Naive thymus-derived CD8-positive, alpha-beta T cell (primary cell): ENCODE measurements around the gene UBE2I. TPM values are rescaled to one million over a fixed set of nuclear protein-coding genes. Genes with fewer than 3 reads are reported as not detected.

Experiments used
- ATAC-seq, 2 donors: fragments of 150-1000 bp; cut with Tn5 transposase in 1 of 2; sonication (Bioruptor Pico), chemical (Tn5 transposase) in 1 of 2; 1 replicate in 1 of 2; 2 replicates in 1 of 2; pipeline ENCODE4 v1.10.0; 2021; ENCODE audit warnings: mild to moderate bottlenecking in 2 of 2, moderate library complexity in 2 of 2
- POLR2A ChIA-PET: fragments of 350-600 bp; sonication (Branson Sonifier 250); formaldehyde crosslinking; loops from one replicate; lab custom pipeline; 2021; ENCODE audit warnings: antibody characterized with exemption; lab: Charles Lee
- DNase-seq, 10 donors: peaks; one replicate each; pipeline versions ENCODE4 v3.0.0 to v3.0.0-alpha.2; 2020 to 2022
- H3K27ac Mint-ChIP-seq, 10 donors: one replicate each; pipeline ENCODE4 v1.8.0; 2020 to 2022; ENCODE audit warnings: mild to moderate bottlenecking in 10 of 10, mixed read lengths in 10 of 10, moderate library complexity in 4 of 10, inconsistent platforms in 1 of 10
- H3K27me3 Mint-ChIP-seq, 5 donors: one replicate each; pipeline ENCODE4 v1.8.0; 2021 to 2022; ENCODE audit warnings: mixed read lengths in 5 of 5
- H3K36me3 Mint-ChIP-seq, 3 donors: one replicate each; pipeline ENCODE4 v1.8.0; 2020 to 2022; ENCODE audit warnings: mixed read lengths in 3 of 3, mild to moderate bottlenecking in 2 of 3, inconsistent platforms in 1 of 3
- H3K4me1 Mint-ChIP-seq, 4 donors: one replicate each; pipeline ENCODE4 v1.8.0; 2021 to 2022; ENCODE audit warnings: mixed read lengths in 4 of 4
- H3K4me3 Mint-ChIP-seq, 10 donors: one replicate each; pipeline ENCODE4 v1.8.0; 2020 to 2022; ENCODE audit warnings: mild to moderate bottlenecking in 10 of 10, mixed read lengths in 10 of 10, moderate library complexity in 6 of 10, inconsistent platforms in 1 of 10
- H3K9me3 Mint-ChIP-seq, 9 donors: one replicate each; pipeline ENCODE4 v1.8.0; 2020 to 2022; ENCODE audit warnings: mixed read lengths in 9 of 9, mild to moderate bottlenecking in 3 of 9, inconsistent platforms in 1 of 9, moderate library complexity in 1 of 9
- polyA plus RNA-seq, 3 donors: library from polyadenylated mRNA; unstranded; fragments of 300-500 nt; fragmentation: Illumina TruSeq; gene quantifications; one replicate each; pipeline ENCODE4 v1.2.3, GENCODE V29; 2021
- total RNA-seq, 8 experiments: library from RNA in 2 of 8; stranded (reverse) in 2 of 8; gene quantifications; one replicate each; pipeline ENCODE4 v1.2.3 and lab custom pipeline; 2021 to 2026

The UBE2I gene
- total and polyA plus RNA-seq, 5 experiments from 2014 or later, result 87.5 to 250 (median 89.6) TPM

DNA sequence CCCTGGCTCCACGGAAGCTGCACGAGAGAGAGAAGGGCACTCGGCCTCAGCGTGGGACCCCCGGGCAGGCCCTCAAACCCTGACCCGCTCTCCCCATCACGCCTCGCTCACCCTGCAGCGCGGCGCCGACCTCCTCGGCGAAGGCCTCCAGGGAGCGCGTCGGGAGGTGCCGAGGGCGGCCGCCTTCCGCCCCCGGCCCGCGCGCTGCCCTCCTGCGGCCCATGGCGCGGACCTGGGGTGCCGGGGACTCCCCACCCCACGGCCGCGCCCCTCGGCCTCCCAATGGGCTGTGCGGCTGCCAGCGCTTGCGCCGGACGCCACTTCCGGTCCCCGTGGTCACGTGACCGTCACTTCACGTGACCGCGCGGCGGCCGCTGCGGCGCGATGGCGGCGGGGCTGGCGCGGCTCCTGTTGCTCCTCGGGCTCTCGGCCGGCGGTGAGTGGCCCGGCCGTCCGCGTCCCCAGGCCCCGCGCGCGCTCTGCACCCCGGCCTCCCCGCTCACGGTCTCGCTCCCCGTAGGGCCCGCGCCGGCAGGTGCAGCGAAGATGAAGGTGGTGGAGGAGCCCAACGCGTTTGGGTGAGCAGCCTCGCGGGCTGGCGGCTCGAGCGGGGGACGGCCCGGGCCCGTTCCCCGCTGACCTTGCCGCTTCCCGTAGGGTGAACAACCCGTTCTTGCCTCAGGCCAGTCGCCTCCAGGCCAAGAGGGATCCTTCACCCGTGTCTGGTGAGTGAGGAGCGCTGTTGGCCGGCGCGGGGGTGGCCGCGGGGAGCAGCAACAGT, 42.3 kb downstream of the UBE2I start, which contains the start of the genes GNPTG and TSR3:
Gene GNPTG (plus strand): TSS at position 350 of the 781 bp plus-strand sequence. CDS start 35 bp downstream, at position 385.
Gene TSR3 (minus strand): TSS at position 297 of the 781 bp plus-strand sequence. CDS start 74 bp downstream, at position 223.
- ATAC-seq (peak; percentile 85 to 89), DNase-seq (peak; percentile 75 to 92 (median 86))
- H3K9me3 Mint-ChIP-seq, result peaks cover 0 to 2% (median 0%) of the 10 kb centered on the region in 9 donors
- H3K27ac Mint-ChIP-seq, result peak within 1 kb of the TSS; percentile 74 to 90 (median 82)
- peaks cover 16 to 44% (median 37%) of the 10 kb centered on the region in 4 donors for H3K4me1 Mint-ChIP-seq
- H3K36me3 Mint-ChIP-seq, result peaks cover 0 to 11% (median 0%) of the 10 kb centered on the region in 3 donors
- peak within 1 kb of the TSS; percentile 73 to 91 (median 86) for H3K4me3 Mint-ChIP-seq
- POLR2A ChIA-PET, result interaction anchor here (0.7 to 1.2 kb wide), 5 partner anchors 9 to 46 kb away, joined by 3 to 11 read pairs (median 3); partner anchors contain the start of gene UBE2I
- no peaks in the 10 kb centered on the region for H3K27me3 Mint-ChIP-seq

DNA sequence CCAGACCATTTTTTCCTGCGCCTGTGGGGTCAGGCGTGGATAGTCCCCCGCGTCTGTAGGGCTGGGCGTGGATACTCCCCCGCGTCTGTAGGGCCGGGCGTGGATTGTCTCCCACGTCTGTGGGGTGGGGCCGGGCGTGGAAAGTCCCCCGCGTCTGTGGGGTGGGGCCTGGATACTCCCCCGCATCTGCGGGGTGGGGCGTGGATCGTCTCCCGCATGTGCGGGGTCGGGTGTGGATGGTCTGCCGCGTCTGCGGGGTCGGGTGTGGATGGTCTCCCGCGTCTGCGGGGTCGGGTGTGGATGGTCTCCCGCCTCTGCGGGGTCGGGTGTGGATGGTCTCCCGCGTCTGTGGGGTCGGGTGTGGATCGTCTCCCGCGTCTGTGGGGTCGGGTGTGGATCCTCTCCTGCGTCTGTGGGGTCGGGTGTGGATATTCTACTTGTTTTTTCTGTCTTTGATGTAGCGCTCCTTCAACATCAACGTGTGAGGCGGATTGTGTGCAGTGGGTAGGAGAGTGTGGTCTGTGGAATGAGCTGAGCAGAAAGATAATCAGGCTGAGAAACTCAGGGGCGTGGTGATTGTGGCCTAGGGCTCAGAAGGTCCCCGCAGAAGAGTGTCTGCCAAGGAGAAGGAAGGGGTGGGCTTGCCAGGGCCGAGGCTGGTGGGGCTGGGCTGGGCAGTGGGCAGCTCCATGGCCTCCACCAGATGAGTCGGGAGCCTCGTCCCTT, 45.5 kb downstream of the UBE2I start:
- H3K27ac Mint-ChIP-seq, result peak overlapping the region in 5 of 10 donors; percentile 22 to 84 (median 73)
- peaks cover 0 to 12% (median 0%) of the 10 kb centered on the region in 3 donors for H3K36me3 Mint-ChIP-seq
- DNase-seq (no peak), ATAC-seq (no peak)
- POLR2A ChIA-PET, result interaction anchor here (0.8 to 0.9 kb wide), 2 partner anchors 25 to 36 kb away, joined by 4 read pairs; no protein-coding TSS in a partner anchor
- peaks cover 0 to 2% (median 0%) of the 10 kb centered on the region in 9 donors for H3K9me3 Mint-ChIP-seq
- peak overlapping the region in 4 of 10 donors; percentile 26 to 68 (median 36) for H3K4me3 Mint-ChIP-seq
- H3K27me3 Mint-ChIP-seq, result no peaks in the 10 kb centered on the region
- H3K4me1 Mint-ChIP-seq, result peaks cover 18 to 49% (median 39%) of the 10 kb centered on the region in 4 donors

DNA sequence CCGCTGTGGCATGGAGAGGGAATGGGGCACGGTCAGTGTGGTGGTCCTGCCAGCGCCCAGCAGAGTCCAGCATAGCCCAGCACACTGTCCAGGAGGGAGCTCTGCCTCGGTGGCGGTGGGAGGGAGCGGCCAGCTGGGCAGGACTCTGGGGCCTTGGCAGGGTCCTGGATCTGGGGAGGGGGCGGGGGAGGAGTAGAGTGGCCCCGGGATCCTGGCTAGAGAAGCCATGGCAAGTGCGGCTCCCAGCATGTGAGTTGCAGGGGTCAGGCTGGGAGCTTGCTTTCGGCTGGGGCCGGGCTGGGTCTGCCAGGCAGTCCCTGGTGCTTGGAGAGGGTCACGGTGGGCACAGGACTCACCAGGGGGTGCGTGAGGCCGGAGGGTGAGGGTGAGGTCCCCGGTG, 46.2 kb downstream of the UBE2I start:
- Mint-ChIP-seq H3K36me3 (peaks cover 0 to 13% (median 0%) of the 10 kb centered on the region in 3 donors), H3K9me3 (peaks cover 0 to 2% (median 0%) of the 10 kb centered on the region in 9 donors), H3K27ac (peak overlapping the region in 1 of 10 donors; percentile 73), H3K27me3 (no peaks in the 10 kb centered on the region), H3K4me3 (peak overlapping the region in 2 of 10 donors; percentile 4 to 22), H3K4me1 (peaks cover 20 to 43% (median 36%) of the 10 kb centered on the region in 4 donors)
- DNase-seq (no peak), ATAC-seq (no peak)
- POLR2A ChIA-PET, result interaction anchor here (0.8 to 0.9 kb wide), 2 partner anchors 24 to 37 kb away, joined by 4 read pairs; no protein-coding TSS in a partner anchor

DNA sequence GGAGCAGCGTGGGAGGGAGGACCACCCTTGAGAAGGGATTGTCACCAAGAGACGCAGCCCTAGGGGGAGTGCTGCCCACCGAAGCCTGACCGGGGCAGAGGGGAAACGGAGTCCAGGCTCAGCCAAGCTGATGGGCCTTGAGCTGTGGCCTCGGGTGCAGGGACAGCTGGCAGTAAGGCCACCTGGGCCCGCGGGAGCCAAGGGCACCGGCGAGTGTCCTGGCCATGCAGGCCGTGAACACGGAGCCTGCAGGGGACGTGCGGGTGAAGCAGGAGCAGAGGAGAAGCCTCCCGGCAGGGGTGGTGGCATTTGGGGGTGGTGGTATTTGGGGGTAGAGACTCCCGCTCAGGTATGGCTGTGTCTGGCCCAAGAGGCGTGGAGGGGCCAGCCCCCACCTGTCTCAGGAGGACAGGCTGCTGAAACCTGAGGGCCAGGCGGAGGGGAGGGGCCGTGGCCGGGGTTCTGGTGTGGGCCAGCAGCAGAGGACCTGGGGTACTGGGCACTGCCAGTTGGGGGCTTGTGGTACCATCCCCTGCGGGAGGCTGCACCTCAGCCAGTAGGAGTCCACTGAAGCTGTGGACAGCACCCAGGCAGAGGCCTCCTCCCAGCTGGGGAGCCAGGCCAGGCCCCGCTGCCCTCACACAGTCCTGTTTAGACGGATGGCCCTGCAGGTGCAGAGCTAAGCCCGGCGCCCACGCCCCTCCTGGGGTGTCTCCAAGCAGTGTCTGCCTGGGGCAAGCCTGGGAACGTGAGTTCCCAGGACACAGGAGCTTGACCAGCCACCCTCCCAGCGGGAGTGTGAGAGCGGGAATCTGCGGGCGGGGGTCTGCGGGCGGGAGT, 46.8 kb downstream of the UBE2I start:
- Mint-ChIP-seq H3K27me3 (no peaks in the 10 kb centered on the region), H3K4me3 (peak overlapping the region in 1 of 10 donors; percentile 7), H3K27ac (peak overlapping the region in 1 of 10 donors; percentile 73), H3K36me3 (peaks cover 0 to 16% (median 0%) of the 10 kb centered on the region in 3 donors), H3K9me3 (peaks cover 0 to 2% (median 0%) of the 10 kb centered on the region in 9 donors), H3K4me1 (peaks cover 20 to 41% (median 31%) of the 10 kb centered on the region in 4 donors)
- ATAC-seq (no peak), DNase-seq (no peak)
- POLR2A ChIA-PET, result interaction anchor here (0.8 kb wide), 1 partner anchor 24 kb away, joined by 4 read pairs; no protein-coding TSS in a partner anchor

DNA sequence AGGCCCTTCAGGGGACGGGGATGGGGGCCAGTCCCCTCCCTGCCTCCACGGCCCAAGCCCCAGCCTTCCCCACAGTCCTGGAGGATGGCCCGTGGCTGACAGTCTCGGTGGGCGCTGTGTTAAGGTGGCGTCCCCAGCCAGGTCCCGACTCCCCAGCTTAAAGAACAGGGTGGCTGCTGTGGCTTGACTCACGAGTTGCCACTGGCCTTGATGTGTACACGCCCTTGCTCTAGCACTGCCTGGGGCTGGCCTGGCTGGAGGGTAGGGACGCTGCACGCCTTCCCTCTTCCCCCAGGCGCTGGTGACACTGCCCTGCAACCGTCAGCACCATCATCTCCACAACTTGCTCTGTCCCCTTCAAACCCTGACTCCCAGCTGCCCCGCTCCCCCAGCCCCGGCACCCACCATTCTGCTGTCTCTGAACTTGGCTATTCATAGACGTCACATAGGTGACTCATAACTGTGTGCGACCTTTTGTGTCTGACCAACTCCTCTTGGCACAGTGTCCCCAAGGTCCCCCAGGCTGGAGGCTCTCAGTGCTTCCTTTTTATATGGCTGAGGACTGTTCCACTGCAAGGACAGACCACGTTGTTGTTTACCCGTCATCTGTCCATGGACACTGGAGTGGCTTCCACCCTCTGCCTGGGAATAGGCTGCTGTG, 48.6 kb downstream of the UBE2I start:
- DNase-seq, result no peak
- Mint-ChIP-seq H3K27me3 (no peaks in the 10 kb centered on the region), H3K4me1 (peaks cover 15 to 29% (median 22%) of the 10 kb centered on the region in 4 donors), H3K27ac (peak overlapping the region in 3 of 10 donors; percentile 16 to 53 (median 40)), H3K36me3 (peaks cover 0 to 23% (median 0%) of the 10 kb centered on the region in 3 donors), H3K9me3 (no peaks in the 10 kb centered on the region), H3K4me3 (no peak overlapping the region)
- no peak for ATAC-seq
- POLR2A ChIA-PET, result no interaction called here

DNA sequence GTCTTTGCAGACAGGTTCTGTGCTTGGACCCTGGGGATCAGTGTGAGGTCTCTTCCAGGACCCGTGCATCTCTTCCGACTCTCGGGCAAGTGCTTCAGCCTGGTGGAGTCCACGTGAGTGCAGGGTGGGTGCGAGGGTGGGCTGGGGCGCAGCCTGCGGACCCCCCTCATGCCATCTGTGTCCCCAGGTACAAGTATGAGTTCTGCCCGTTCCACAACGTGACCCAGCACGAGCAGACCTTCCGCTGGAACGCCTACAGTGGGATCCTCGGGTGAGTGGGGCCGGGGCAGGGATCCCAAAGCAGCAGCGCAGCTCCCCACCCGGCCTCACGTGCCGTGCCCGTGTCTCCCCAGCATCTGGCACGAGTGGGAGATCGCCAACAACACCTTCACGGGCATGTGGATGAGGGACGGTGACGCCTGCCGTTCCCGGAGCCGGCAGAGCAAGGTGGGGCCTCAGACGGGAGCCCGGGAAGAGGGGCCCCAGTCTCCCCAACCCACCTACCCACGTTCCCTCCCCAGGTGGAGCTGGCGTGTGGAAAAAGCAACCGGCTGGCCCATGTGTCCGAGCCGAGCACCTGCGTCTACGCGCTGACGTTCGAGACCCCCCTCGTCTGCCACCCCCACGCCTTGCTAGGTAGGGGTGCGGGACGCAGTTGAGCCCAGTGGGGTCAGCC, 52.4 kb downstream of the UBE2I start:
- peaks cover 2 to 14% (median 5%) of the 10 kb centered on the region in 4 donors for H3K4me1 Mint-ChIP-seq
- H3K9me3 Mint-ChIP-seq, result no peaks in the 10 kb centered on the region
- ATAC-seq (no peak), DNase-seq (no peak)
- H3K27ac Mint-ChIP-seq, result no peak overlapping the region
- no peak overlapping the region for H3K4me3 Mint-ChIP-seq
- H3K36me3 Mint-ChIP-seq, result peaks cover 0 to 53% (median 3%) of the 10 kb centered on the region in 3 donors
- POLR2A ChIA-PET, result interaction anchor here (1.1 kb wide), 1 partner anchor 11 kb away, joined by 3 read pairs; no protein-coding TSS in a partner anchor
- H3K27me3 Mint-ChIP-seq, result no peaks in the 10 kb centered on the region

DNA sequence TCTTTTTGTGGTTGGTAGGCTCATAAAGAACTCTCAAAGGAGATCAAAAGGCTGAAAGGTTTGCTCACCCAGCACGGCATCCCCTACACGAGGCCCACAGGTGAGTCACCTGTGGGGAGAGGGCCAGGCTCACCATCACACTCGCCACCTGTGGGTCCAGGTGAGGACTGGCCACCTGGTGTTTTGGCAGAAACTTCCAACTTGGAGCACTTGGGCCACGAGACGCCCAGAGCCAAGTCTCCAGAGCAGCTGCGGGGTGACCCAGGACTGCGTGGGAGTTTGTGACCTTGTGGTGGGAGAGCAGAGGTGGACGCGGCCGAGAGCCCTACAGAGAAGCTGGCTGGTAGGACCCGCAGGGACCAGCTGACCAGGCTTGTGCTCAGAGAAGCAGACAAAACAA, 53.4 kb downstream of the UBE2I start:
- Mint-ChIP-seq H3K27me3 (no peaks in the 10 kb centered on the region), H3K27ac (peak overlapping the region in 1 of 10 donors; percentile 67), H3K36me3 (peaks cover 0 to 53% (median 3%) of the 10 kb centered on the region in 3 donors), H3K9me3 (no peaks in the 10 kb centered on the region), H3K4me1 (peaks cover 2 to 14% (median 5%) of the 10 kb centered on the region in 4 donors), H3K4me3 (no peak overlapping the region)
- ATAC-seq (no peak), DNase-seq (no peak)
- POLR2A ChIA-PET, result interaction anchor here (0.6 to 1.1 kb wide), 2 partner anchors 12 to 61 kb away, joined by 3 to 4 read pairs; no protein-coding TSS in a partner anchor

DNA sequence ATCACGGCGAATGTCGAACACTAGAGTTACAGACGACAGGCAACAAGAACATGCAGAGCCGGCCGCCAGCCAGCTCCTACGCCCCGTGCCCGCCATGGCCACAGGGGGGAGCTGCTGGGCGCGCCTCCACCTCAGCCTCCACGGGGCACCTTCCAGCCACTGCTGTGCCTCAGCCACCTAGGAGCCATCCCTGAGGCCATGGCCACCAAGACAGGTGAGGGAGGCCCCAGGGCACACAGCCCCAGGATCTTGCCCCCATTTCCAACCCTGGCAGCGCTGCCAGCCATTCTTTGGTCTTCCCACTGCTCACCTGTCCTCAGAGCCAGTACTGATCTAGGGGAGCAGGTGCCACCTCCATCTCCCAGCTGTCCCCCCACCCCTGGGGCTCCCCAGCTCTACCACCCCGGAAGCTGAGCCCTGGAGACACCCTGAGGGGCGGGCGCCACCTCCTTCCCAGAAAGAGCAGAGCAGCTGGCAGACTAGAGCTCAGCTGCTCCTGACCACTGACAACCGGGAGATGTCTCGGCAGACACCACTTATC, 54.1 kb downstream of the UBE2I start:
- POLR2A ChIA-PET, result interaction anchor here (0.6 to 1.2 kb wide), 4 partner anchors 10 to 896 kb away, joined by 3 to 4 read pairs (median 4); no protein-coding TSS in a partner anchor
- no peak overlapping the region for H3K4me3 Mint-ChIP-seq
- peaks cover 0 to 9% (median 3%) of the 10 kb centered on the region in 4 donors for H3K4me1 Mint-ChIP-seq
- peak overlapping the region in 4 of 10 donors; percentile 49 to 84 (median 55) for H3K27ac Mint-ChIP-seq
- peaks cover 0 to 56% (median 3%) of the 10 kb centered on the region in 3 donors for H3K36me3 Mint-ChIP-seq
- no peaks in the 10 kb centered on the region for H3K9me3 Mint-ChIP-seq
- no peaks in the 10 kb centered on the region for H3K27me3 Mint-ChIP-seq
- peak; percentile 45 to 77 (median 66) for DNase-seq
- ATAC-seq, result peak; percentile 95 to 98

DNA sequence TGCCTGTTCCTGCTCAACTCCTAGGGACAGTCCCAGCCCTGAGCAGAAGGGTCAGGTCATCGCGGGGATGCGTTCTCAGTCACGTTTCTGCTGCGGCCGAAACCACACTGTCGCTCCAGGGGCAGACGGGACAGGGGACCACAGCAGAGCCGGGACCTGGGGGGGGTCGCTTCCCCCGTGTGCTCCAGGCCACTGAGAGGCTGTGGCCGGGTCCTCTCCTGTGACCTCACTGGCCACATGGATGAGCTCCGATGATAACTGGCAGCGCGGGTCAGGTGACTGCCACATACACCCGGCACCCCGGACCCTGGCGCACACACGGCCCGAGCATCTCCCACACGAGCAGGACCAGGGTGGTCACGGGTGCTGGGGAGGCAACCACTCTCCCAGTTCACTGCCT, 55.1 kb downstream of the UBE2I start:
- POLR2A ChIA-PET, result interaction anchor here (1.1 to 1.2 kb wide), 2 partner anchors 11 to 68 kb away, joined by 3 to 4 read pairs; no protein-coding TSS in a partner anchor
- ATAC-seq (no peak), DNase-seq (no peak)
- Mint-ChIP-seq H3K27ac (no peak overlapping the region), H3K27me3 (no peaks in the 10 kb centered on the region), H3K9me3 (no peaks in the 10 kb centered on the region), H3K4me3 (no peak overlapping the region), H3K36me3 (peaks cover 0 to 55% (median 3%) of the 10 kb centered on the region in 3 donors), H3K4me1 (peaks cover 0 to 8% (median 3%) of the 10 kb centered on the region in 4 donors)

DNA sequence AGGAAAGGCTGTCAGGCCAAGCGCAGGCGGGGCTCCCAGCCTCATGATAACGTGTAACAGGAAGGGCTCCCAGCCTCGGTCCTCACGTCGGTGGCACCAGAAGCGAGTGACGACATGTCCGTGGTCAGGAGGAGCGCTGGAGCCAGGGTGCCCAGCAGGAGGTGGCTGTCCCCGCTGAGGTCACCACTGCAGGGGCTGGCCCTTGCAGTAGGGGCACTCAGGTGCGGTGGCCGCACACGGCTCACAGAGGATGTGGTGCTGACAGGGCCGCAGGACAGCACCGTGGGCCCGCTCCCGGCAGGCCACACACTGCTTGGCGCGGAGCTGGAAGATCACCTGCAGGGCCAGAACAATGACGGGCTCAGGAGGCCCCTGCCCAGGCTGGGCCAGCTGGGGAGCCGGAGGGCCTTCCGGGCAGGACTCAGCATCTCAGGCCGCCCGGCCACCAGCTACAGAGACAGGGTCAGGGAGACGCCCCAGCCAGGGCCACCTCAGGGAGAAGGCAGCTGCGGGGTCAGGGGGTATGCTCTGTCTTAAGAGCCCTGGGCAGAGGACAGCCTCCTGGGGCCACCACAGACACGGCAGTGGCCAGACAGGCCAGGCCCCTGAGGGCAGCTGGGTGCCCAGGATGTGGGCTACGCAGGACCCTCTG, 56.8 kb downstream of the UBE2I start:
- Mint-ChIP-seq H3K36me3 (peaks cover 0 to 51% (median 3%) of the 10 kb centered on the region in 3 donors), H3K9me3 (no peaks in the 10 kb centered on the region), H3K27ac (peak overlapping the region in 1 of 10 donors; percentile 28), H3K4me1 (peaks cover 0 to 8% (median 2%) of the 10 kb centered on the region in 4 donors), H3K4me3 (no peak overlapping the region), H3K27me3 (no peaks in the 10 kb centered on the region)
- DNase-seq (no peak), ATAC-seq (no peak)
- POLR2A ChIA-PET, result interaction anchor here (0.6 kb wide), 1 partner anchor 559 kb away, joined by 3 read pairs; no protein-coding TSS in a partner anchor
